Measurements from ENCODE around the gene PCSK2.
"Not testable (repeated sequence)": the region's sequence is repeated elsewhere in the genome, so short reads cannot be mapped to it uniquely, and the experiment has no call there.

PCSK2 gene, protein sequence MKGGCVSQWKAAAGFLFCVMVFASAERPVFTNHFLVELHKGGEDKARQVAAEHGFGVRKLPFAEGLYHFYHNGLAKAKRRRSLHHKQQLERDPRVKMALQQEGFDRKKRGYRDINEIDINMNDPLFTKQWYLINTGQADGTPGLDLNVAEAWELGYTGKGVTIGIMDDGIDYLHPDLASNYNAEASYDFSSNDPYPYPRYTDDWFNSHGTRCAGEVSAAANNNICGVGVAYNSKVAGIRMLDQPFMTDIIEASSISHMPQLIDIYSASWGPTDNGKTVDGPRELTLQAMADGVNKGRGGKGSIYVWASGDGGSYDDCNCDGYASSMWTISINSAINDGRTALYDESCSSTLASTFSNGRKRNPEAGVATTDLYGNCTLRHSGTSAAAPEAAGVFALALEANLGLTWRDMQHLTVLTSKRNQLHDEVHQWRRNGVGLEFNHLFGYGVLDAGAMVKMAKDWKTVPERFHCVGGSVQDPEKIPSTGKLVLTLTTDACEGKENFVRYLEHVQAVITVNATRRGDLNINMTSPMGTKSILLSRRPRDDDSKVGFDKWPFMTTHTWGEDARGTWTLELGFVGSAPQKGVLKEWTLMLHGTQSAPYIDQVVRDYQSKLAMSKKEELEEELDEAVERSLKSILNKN

GRCh38 chr20:17226410-17227218 lies at the start of gene PCSK2:
Gene PCSK2 (plus strand): TSS chr20:17227040. CDS start chr20:17227306, 266 bp downstream.
- DNase-seq (ENCODE audit: low read depth in 2 of 2) = peak; percentile 72

DNA sequence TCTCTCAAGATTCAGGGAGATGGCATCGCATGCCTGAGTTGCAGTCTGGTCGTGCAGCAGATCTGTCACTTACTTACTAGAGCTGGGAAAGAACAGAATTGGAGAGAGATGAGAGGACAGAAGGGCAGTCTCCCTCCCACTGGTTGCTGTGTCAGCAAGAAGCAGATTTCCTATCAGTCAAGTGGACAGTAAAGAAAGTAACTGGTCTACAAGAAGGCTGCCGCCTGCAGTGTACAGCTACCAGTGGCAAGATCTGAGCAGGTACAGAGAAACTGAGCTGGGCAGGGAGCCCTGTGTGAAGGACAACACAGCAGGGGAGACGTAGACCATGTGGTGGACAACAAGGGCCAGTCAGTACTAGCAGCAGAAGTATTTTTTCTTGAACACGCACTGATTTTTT lies 49.5 kb upstream of the PCSK2 start:
- DNase-seq (ENCODE audit: low read depth in 2 of 2) = no peak

- DNase-seq (ENCODE audit: low read depth in 2 of 2) = no peak
These were observed 47.0 kb upstream of the PCSK2 start for GRCh38 chr20:17179840-17180239.

- no peak for DNase-seq (ENCODE audit: low read depth in 2 of 2)
These were observed 36.7 kb upstream of the PCSK2 start for GRCh38 chr20:17189976-17190695.

GRCh38 chr20:17197041-17197440 lies 29.8 kb upstream of the PCSK2 start:
- no peak for DNase-seq (ENCODE audit: low read depth in 2 of 2)

GRCh38 chr20:17202030-17202429 lies 24.8 kb upstream of the PCSK2 start:
- DNase-seq (ENCODE audit: low read depth in 2 of 2) = no peak

DNA sequence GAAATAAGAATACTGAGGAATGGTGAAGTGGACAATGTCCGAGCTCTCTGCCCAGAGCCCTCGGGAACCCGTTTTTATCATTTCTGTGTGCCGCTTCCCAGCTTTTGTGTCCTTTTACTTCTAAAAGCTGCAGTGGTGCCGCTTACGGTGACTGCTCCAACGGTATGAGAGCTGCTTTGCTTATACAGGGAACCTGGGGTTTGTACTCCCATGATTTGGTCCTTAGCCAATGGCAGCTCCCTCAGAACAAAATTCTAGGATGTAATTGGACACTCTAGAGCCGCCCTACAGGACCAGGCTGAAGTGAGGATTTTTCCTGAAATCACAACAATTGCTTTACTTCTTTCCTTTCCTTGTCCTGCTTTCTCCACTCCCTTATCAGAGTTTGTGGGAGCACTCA lies 24.2 kb upstream of the PCSK2 start:
- DNase-seq (ENCODE audit: low read depth in 2 of 2) = no peak

DNA sequence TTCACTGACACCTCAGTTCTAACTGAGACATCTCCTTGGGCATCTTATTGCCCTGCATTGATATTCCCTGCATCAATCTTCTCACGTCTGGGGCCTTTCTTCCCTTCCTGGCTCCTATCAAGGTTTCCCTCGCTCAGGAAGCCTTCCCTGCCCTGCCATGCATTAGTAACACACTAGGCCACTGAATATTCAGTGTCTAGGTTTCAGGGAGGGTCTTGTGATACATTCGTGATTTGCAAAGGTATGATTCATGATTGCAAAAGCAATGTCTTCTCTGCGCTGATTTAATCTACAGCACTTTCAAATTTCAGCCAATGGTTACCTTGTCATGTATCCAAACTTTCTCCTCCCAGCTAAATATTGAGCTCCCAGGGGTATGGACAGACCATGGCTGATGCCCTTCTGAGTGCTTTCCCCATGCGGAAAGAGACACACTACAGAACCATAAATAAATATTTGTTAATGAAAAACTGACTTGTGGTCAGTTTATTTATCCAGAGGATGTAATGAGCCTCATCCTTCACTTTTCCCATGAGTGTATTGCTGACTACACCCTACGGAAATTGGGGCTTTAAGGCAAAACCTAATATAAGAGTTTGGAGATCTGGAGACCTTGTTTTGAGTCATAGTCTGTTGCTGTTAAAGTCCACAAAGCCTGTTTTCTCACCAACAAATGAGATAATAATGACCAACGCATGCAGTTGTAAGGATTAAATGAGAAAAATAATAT lies 21.6 kb upstream of the PCSK2 start:
- no peak for DNase-seq (ENCODE audit: low read depth in 2 of 2)

DNA sequence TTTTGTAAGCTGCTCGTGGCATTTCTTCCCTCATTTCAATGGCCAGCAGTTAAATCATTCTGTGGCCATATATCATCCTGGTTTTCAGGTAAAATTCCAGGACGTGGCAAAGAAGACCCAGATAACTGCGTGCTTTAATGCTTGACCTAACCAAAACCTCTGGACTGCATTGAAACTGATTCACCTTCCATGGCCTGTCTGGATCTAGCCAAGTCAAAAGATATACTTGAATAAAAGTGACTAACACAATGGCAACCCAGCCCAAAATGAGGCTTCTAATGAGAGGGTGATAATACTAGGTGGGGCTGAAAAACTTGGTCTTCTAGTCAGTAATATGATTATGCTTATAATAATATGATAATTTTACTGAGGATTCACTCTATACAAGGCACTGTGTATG lies 16.5 kb upstream of the PCSK2 start:
- DNase-seq (ENCODE audit: low read depth in 2 of 2) = no peak

- no peak for DNase-seq (ENCODE audit: low read depth in 2 of 2)
These were observed 15.9 kb upstream of the PCSK2 start for GRCh38 chr20:17210983-17211382.

GRCh38 chr20:17215167-17215566 lies 11.7 kb upstream of the PCSK2 start:
- DNase-seq (ENCODE audit: low read depth in 2 of 2) = no peak

DNA sequence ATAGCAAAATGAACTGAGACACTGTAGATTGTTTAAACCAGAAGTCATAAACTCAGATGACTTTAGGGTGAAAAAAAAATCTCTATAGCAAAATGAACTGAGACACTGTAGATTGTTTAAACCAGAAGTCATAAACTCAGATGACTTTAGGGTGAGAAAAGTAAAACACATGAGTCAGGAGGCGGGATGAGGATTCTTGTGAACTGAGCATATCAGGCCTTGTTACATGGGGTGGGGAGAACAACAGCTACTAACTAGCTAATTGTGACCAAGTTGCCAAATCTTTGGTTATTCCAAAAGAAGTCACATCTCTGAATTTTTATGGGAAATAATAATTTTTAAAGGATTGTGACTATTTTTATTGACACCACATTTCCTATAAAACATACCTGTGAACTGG lies 7.0 kb upstream of the PCSK2 start:
- not testable (repeated sequence) for DNase-seq (ENCODE audit: low read depth in 2 of 2)

DNA sequence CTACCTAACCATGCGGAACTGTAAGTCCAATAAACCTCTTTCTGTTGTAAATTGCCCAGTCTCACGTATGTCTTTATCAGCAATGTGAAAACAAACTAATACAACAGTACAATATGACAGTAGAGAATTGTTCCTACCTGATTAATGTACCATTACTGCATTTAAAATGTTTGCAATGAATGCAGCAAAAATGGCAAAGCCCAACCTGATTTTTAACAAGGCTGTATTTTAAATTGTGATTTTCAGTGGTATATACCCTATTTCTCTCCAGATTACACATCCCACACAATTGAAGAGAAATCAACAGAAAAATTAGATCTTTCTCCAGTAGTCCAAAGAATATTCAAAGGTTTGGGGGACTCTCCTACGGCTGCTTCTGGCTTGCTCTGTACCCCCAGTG lies 3.3 kb upstream of the PCSK2 start:
- no peak for DNase-seq (ENCODE audit: low read depth in 2 of 2)

DNA sequence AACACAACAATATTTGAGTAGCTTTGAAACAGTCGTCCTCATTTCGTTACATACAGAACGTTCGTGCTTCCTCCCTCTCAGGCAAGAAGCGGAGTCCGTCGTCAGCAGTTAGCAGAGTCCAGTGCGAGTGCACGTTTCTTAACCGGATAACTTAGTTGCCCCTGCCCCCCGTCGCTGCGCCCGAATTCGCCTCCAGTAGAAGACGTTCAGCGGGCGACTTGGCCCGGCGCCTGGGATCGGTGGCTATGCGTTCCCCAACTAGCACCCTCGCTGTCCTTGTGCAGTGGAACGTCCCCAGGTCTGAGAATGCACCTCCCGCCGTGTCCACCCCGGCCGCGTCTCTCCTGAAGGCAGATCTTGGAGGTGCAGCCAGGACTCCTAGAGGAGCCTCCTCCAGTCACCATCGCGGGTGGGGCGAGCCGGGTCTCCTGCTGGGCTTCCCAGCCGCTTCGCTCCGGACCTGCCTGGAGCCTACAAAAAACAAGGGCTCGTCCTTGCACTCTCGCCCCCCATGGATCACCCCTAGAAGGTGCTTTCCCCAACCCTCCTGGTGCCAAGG lies 910 bp upstream of the PCSK2 start:
- DNase-seq (ENCODE audit: low read depth in 2 of 2) = no peak

DNA sequence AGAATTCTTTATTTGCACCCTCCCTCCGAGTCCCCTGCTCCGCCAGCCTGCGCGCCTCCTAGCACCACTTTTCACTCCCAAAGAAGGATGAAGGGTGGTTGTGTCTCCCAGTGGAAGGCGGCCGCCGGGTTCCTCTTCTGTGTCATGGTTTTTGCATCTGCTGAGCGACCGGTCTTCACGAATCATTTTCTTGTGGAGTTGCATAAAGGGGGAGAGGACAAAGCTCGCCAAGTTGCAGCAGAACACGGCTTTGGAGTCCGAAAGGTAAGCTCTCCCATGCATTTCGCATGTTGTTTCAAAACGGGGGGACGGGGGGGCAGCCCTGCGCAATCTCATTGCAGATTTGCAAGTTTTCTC lies 357 bp downstream of the PCSK2 start:
- no peak for DNase-seq (ENCODE audit: low read depth in 2 of 2)

- no peak for DNase-seq (ENCODE audit: low read depth in 2 of 2)
These were observed 1.1 kb downstream of the PCSK2 start for GRCh38 chr20:17227669-17228623.

DNA sequence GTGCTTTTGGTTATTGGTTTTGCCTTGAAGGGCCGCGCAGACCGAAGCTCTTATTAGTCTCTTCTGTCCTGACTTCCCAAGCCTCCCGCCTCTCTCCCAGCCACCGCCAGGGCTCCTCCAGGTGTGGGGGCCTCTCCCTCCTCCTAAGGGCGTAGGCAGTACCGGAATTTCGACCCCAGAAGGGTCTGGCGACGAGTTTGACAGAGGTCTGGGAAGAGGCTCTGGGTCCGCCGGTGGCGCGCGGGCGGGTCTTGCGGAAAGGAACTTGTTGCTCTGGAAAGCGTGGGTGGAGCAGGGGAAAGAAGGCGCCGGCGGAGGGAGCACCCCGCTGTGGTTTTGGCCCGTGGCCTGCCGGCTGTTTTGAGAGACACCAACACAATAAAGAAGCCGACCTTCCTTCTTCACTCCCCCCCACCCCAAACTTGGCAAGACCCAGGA lies 1.8 kb downstream of the PCSK2 start:
- DNase-seq (ENCODE audit: low read depth in 2 of 2) = no peak

- DNase-seq (ENCODE audit: low read depth in 2 of 2) = no peak
These were observed 2.4 kb downstream of the PCSK2 start for GRCh38 chr20:17229256-17229655.

DNA sequence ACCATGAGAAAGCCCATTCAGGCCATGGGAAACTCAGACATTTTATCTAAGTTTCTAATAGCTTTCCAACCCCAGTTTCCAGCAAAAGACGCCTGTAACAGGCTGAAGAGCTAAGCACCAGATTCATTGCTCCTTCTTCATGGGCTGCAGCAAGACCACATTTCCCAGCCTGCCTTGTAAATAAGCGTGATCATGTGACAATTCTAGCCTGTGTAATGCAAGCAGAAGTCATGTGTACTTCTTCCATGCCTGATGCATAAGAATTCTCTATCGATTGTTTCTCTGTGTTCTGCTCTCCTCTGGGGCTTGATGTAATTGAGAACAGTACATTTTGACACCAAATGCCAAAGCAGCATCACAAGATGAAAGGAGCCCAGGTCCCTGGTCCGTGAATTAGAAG lies 6.8 kb downstream of the PCSK2 start:
- DNase-seq (ENCODE audit: low read depth in 2 of 2) = no peak

DNA sequence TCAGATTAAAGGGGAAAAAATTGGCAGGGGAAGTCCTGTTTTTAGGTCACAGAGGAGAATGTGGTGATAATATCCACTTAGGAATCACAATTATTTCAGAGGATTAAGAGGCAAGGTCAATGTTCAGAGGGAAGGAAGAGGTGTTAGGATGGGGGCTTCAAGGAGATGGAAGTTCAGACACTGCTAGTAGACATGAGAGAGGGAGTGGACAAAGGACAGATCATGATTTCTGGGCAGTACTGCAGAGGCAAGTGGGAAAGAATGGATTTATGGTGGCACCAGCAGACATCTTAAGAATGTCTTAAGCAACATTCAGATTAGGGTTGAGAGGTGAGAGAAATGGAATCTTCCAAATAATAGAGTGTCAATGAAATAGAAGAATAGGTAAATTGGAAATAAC lies 9.9 kb downstream of the PCSK2 start:
- no peak for DNase-seq (ENCODE audit: low read depth in 2 of 2)
